Stimulated activated CD4-positive, alpha-beta T cell treated with anti-CD3 and anti-CD28 coated beads, TNF-alpha, amount 100 ng/mL, for 48 hours (primary cell): ENCODE results near the gene CRACDL.

Source experiments
- DNase-seq, 3 donors: peaks; one replicate each; pipeline ENCODE4 v3.0.0-alpha.2; 2020; ENCODE audit warnings: low read depth in 3 of 3

CRACDL gene

GRCh38 chr2:98803405-98804264 lies 132.4 kb downstream of the CRACDL start:
- no peak for DNase-seq

GRCh38 chr2:98802344-98802743 lies 133.7 kb downstream of the CRACDL start:
- DNase-seq: no peak

- no peak for DNase-seq
These were observed 134.1 kb downstream of the CRACDL start for GRCh38 chr2:98801921-98802321.

GRCh38 chr2:98801286-98801685 lies 134.7 kb downstream of the CRACDL start:
- DNase-seq: no peak

- no peak for DNase-seq
These were observed 135.5 kb downstream of the CRACDL start for GRCh38 chr2:98800330-98801064.

- no peak for DNase-seq
These were observed 136.4 kb downstream of the CRACDL start for GRCh38 chr2:98799375-98800329.

GRCh38 chr2:98796775-98797544 lies 139.1 kb downstream of the CRACDL start:
- no peak for DNase-seq

GRCh38 chr2:98795891-98796676 lies 139.9 kb downstream of the CRACDL start:
- no peak for DNase-seq

- DNase-seq: no peak
These were observed 141.9 kb downstream of the CRACDL start for GRCh38 chr2:98793897-98794830.

GRCh38 chr2:98793275-98793674 lies 142.8 kb downstream of the CRACDL start:
- DNase-seq: no peak

- DNase-seq: no peak
These were observed 145.8 kb downstream of the CRACDL start for GRCh38 chr2:98790221-98790620.

GRCh38 chr2:98787700-98788099 lies 148.3 kb downstream of the CRACDL start:
- no peak for DNase-seq

- no peak for DNase-seq
These were observed 149.8 kb downstream of the CRACDL start for GRCh38 chr2:98786179-98786578.

- no peak for DNase-seq
These were observed 153.5 kb downstream of the CRACDL start for GRCh38 chr2:98782570-98782969.

- no peak for DNase-seq
These were observed 154.2 kb downstream of the CRACDL start for GRCh38 chr2:98781822-98782221.

- no peak for DNase-seq
These were observed 157.1 kb downstream of the CRACDL start for GRCh38 chr2:98778741-98779483.

GRCh38 chr2:98778151-98778550 lies 157.9 kb downstream of the CRACDL start:
- no peak for DNase-seq

- DNase-seq: no peak
These were observed 158.3 kb downstream of the CRACDL start for GRCh38 chr2:98777710-98778109.
